Brain microvascular endothelial cell (primary cell): Measurements from ENCODE around the gene PLA2G5.
"Not testable (repeated sequence)": the region's sequence is repeated elsewhere in the genome, so short reads cannot be mapped to it uniquely, and the experiment has no call there.

Experiments used
- DNase-seq: peaks from one replicate; pipeline ENCODE4 v3.0.0-alpha.2; 2020
- H3K27ac ChIP-seq: fragments of 250-450 bp; sonication (Bioruptor Pico); 2 replicates; pipeline ENCODE4 v1.5.1; 2020; ENCODE audit warnings: mild to moderate bottlenecking, moderate library complexity
- H3K27me3 ChIP-seq: fragments of 250-450 bp; sonication (Bioruptor Pico); replicated peaks from 2 replicates; pipeline ENCODE4 v1.5.1; 2020; ENCODE audit warnings: mild to moderate bottlenecking
- H3K36me3 ChIP-seq: fragments of 250-450 bp; sonication (Bioruptor Pico); replicated peaks from 2 replicates; pipeline ENCODE4 v1.5.1; 2020; ENCODE audit warnings: mild to moderate bottlenecking
- H3K4me3 ChIP-seq: 2 replicates; pipeline ENCODE4 v1.5.1; 2011; ENCODE audit warnings: low read depth, mild to moderate bottlenecking, control low read depth, low read length, moderate library complexity
- in situ Hi-C: cut with HindIII; loops from 2 replicates; pipeline ENCODE4 v1.10.0; 2017; ENCODE audit warnings: low sequenced_read_pairs, low pct_ligation_motif_present
- TF ChIP-seq, protein P1 (sequence below): IDR thresholded peaks from 2 replicates; pipeline ENCODE4 v1.5.1; 2011; ENCODE audit warnings: low read depth, mild to moderate bottlenecking, moderate library complexity, low read length, control low read depth, inconsistent platforms; ENCODE audit errors: missing control alignments

Gene PLA2G5

DNA sequence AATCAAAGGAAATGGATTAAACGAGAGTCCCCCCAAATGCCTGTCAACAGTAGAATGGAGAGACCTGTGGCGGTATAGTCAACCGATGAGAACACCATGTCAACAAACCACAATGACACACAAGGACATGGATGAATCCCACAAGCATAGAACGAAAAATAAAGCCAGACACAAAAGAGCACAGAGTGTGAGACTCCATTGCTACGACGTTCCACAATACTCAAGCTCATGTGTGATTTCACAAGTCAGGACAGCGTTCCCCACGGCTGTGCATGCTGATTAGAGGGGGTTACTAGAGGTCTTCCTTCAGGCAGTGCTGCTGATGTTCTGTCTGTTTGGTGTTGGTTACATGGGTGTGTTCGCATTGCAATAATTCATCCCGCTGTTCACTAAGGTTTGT is 55.1 kb downstream of the PLA2G5 start:
- Histone ChIP-seq H3K27ac (no peak overlapping the region), H3K36me3 (no peaks in the 10 kb centered on the region), H3K27me3 (no peaks in the 10 kb centered on the region), H3K4me3 (no peak overlapping the region)
- in situ Hi-C loops = no loop called here
- DNase-seq = no peak
- TF ChIP-seq, protein P1, sequence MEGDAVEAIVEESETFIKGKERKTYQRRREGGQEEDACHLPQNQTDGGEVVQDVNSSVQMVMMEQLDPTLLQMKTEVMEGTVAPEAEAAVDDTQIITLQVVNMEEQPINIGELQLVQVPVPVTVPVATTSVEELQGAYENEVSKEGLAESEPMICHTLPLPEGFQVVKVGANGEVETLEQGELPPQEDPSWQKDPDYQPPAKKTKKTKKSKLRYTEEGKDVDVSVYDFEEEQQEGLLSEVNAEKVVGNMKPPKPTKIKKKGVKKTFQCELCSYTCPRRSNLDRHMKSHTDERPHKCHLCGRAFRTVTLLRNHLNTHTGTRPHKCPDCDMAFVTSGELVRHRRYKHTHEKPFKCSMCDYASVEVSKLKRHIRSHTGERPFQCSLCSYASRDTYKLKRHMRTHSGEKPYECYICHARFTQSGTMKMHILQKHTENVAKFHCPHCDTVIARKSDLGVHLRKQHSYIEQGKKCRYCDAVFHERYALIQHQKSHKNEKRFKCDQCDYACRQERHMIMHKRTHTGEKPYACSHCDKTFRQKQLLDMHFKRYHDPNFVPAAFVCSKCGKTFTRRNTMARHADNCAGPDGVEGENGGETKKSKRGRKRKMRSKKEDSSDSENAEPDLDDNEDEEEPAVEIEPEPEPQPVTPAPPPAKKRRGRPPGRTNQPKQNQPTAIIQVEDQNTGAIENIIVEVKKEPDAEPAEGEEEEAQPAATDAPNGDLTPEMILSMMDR = no peak

DNA sequence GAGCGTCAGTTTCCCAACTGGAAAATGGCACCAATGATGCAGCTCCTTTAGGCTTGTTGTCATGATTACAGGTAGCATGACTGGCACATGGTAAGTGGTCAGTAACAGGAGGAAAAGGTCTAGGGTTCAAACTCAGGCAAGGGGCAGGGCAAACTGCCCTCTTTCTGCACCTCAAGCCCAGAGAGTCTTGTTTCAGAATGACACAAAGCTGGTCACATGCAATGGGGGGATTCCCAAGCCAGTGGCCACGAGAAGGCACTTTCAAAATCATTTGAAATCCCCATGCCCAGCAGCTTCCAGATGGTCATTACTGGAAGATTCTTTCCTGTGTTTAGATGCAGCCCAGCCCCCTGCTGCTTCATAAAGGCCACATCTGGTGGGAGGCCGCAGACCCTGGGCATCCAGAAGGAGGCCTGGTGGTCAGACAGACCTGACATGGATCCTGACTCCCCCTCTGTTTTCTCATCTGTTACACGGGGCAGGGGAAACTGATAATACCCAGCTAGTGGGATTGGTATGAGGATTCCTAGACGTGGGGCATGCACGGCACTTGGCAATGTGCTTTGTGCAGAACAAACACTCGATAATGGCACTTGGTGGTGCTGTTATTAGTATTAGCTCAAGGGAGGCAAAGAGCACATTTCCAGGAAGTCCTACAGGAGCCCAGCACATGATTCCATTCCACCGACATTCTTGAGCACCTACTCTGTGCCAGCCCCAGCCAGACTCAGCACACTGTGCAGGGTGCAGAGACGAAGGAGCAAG is 56.2 kb downstream of the PLA2G5 start:
- Histone ChIP-seq H3K36me3 (no peaks in the 10 kb centered on the region), H3K27me3 (no peaks in the 10 kb centered on the region), H3K4me3 (no peak overlapping the region), H3K27ac (no peak overlapping the region)
- in situ Hi-C loops = no loop called here
- no peak for DNase-seq
- TF ChIP-seq, protein P1 = no peak

DNA sequence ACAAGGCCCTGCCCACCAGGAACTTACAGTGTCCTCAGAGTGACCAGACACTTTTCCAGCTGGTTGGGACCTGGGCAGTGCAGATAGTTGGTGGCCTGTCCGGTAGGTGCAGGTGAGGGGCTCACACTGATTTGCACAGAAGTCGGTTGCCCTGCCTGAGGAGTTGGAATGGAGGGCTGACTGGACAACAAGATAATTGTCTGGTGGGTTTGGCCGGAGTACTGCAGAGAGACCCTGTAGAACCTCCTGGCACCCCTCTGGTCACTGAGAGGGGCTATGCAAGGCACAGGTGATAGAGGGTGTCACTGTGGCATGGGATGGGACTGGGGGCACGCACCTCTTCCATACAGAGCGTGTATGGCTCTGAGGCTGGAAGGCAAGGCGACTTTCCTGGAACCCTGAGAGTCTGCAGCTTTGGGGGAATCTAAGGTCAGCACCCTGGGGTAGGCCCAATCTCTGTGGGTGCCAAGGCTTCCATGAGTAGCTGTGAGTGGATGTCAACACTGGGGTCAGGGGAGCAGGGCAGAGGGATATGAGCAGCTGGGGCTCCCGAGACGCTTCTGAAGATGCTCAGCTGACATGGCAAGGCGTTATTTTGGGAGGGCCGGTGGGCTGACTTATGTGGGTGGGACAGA is 56.9 kb downstream of the PLA2G5 start:
- DNase-seq = no peak
- Histone ChIP-seq H3K36me3 (no peaks in the 10 kb centered on the region), H3K4me3 (no peak overlapping the region), H3K27ac (no peak overlapping the region), H3K27me3 (no peaks in the 10 kb centered on the region)
- TF ChIP-seq, protein P1 = no peak
- in situ Hi-C loops = no loop called here

DNA sequence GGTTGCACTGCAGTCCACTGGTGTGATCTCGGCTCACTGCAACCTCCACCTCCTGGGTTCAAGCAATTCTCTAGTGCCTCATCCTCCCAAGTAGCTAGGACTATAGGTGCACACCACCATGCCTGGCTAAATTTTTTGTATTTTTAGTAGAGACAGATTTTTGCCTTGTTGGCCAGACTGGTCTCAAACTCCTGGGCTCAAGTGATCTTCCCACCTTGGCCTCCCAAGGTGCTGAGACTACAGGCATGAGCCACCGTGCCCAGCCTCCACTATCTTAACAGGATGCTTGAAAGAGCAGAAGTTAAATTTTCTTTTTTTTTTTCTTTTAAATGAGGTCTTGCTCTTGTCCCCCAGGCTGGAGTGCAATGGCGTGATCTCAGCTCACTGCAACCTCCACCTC is 60.5 kb downstream of the PLA2G5 start:
- H3K36me3 ChIP-seq, in situ Hi-C loops, H3K27me3 ChIP-seq, H3K27ac ChIP-seq, H3K4me3 ChIP-seq, DNase-seq: not testable (repeated sequence)

DNA sequence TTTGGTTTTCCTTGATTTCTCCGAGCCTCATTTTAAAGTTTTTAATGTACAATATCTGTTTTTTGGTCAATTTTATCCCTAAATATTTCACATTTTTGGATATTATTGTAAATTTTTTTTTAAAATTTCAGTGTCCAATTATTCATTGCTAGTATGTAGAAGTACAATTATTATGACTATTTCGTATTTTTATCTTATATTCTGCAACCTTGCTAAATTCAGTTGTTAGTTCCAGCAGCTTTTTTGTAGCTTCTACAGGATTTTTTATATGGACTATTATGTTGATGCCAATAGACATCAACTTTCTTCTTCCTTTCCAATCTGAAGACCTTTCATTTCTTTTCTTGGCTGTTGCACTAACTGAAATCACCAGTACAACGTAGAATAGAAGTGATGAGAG is 65.0 kb downstream of the PLA2G5 start:
- no peak for DNase-seq
- no peaks in the 10 kb centered on the region for H3K27me3 ChIP-seq
- in situ Hi-C loops = no loop called here
- no peaks in the 10 kb centered on the region for H3K36me3 ChIP-seq
- no peak overlapping the region for H3K4me3 ChIP-seq
- H3K27ac ChIP-seq = no peak overlapping the region
- TF ChIP-seq, protein P1 = no peak

DNA sequence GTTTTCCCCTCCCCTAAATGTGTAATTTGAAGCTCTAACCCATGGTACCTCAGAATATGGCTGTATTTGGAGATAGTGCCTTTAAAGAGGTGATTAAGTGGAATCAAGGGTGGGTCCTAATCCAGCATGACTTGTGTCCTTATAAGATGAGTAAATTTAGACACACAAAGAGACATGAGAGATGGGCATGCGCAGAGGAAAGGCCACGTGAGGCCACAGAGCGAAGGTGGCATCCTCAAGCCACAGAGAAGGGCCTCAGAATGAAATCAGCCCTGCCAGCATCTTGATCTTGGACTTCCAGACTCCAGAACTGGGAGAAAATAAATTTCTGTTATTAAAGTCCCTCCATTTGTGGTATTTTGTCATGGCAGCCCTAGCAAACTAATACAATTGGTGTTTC is 66.3 kb downstream of the PLA2G5 start:
- H3K27ac ChIP-seq = no peak overlapping the region
- DNase-seq = no peak
- TF ChIP-seq, protein P1 = no peak
- no peaks in the 10 kb centered on the region for H3K36me3 ChIP-seq
- no peaks in the 10 kb centered on the region for H3K27me3 ChIP-seq
- no peak overlapping the region for H3K4me3 ChIP-seq
- in situ Hi-C loops = no loop called here
